Right cardiac atrium (tissue), 5 donors: Measurements from ENCODE around the gene TUBA3E. TPM values are rescaled to one million over a fixed set of nuclear protein-coding genes. Genes with fewer than 3 reads are reported as not detected.
"Not testable (repeated sequence)": the region's sequence is repeated elsewhere in the genome, so short reads cannot be mapped to it uniquely, and the experiment has no call there.

Experiments used
- ATAC-seq, 2 donors: fragments of 200-7000 bp; cut with Tn5 transposase; one replicate each; pipeline versions ENCODE4 v1.8.0 to v1.9.1; 2020; ENCODE audit warnings: moderate library complexity in 2 of 2, mild to moderate bottlenecking in 1 of 2
- DNase-seq, 3 donors: peaks; one replicate each; pipeline ENCODE4 v3.0.0-alpha.2; 2020
- H3K27ac ChIP-seq: one replicate; pipeline ENCODE4 v1.5.1; 2013; ENCODE audit warnings: mild to moderate bottlenecking, low read length, control low read depth, moderate library complexity
- H3K27me3 ChIP-seq: one replicate; pipeline ENCODE4 v1.6.1; 2013; ENCODE audit not compliant: control insufficient read depth, insufficient read depth
- H3K4me1 ChIP-seq: one replicate; pipeline ENCODE4 v1.6.1; 2013; ENCODE audit warnings: low read length; ENCODE audit not compliant: control insufficient read depth, insufficient read depth
- H3K4me3 ChIP-seq: one replicate; pipeline ENCODE4 v1.5.1; 2013; ENCODE audit warnings: low read length, control low read depth
- H3K9me3 ChIP-seq: one replicate; pipeline ENCODE4 v1.6.1; 2013; ENCODE audit warnings: low read length; ENCODE audit not compliant: control insufficient read depth
- WGBS: extraction: QIAGEN DNeasy Blood & Tissue Kit; methylation state at CpG from one replicate; pipeline ENCODE4 v1.1.7; 2013; 5-methylcytosine and 5-hydroxymethylcytosine counted together
- intact Hi-C, 4 donors: fragments of 100-400 bp; cut with DNase I; formaldehyde crosslinking; loops; one replicate each; pipeline versions ENCODE4 v1.11.0 to v1.14.0; 2022 to 2023
- polyA plus RNA-seq: library from polyadenylated mRNA; stranded (reverse); fragments of 200-250 nt; gene quantifications from one replicate; pipeline ENCODE4 v1.2.3, GENCODE V29; 2013
- total RNA-seq, 4 donors: library from RNA; stranded (reverse); fragmentation: NEBNext Ultra II Directional; extraction: Animal tissue kit (Norgen Biotek cat#: 25700); gene quantifications; one replicate each; pipeline ENCODE4 v1.2.1, GENCODE V29; 2021
- donor health status: healthy with polysubstance abuse.
- donor health status: DM: no; HTN: yes; CAD: no.
- donor health status: DM: no; HTN: no; CAD: no.
- donor health status: DM: no; HTN: yes; CAD: no; lungs with severe emphysema.
- donor health status: DM: yes; HTN: yes; CAD: no.

The TUBA3E gene
- total and polyA plus RNA-seq, 5 donors: 2.8 to 28.8 (median 13.0) TPM

DNA sequence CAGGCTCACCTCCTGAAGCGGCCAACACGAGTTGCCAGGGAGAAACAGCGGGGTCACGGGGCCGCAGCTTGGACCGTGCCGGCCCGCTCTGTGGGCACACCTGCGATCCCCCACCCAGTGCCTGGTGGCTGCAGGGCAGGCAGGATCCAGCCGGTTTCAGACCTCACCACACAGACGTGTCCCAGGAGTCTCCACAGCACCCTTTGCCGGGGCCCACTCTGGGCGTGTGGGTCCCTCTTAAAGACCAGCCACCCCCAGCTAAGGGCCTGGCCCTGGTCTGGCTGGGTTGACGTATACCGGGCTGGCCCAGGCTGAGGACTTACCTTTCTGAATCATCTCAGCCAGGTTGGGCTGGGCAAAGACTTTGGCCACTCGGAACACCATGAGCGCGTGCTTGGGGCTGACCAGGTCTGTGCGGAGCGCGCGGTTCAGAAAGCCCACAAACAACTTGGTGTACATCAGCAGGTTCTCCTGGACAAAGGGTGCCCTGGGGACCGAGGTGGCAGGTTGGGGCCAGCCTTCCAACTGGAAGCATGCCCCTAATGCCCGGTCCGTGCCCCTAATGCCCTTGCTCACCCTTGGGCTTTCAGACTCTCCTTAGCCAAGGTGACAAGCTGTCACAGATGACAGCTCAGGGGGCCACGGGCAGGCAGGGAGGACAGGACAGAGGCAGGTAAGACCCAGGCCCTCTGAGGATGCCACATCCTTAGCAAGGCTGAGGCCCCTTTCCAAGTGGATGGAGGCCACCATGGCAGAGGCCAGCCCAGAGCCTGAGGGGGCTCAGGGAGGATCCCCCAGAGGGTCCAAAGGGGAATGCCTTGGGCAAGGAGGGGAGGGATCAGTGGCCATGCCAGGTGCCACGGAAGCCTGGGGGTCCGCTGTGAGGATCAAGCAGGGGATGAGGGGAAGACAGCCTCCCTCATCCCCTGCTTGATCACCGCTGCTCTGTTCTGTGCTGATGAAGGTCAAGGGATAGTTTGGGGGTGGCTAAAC, 43.2 kb downstream of the TUBA3E start:
- DNase-seq (no peak), ATAC-seq (no peak)
- WGBS: 93% methylated on average over 29 of the region's 29 CpGs
- intact Hi-C loops: loop anchor here in 2 of 4 donors (5.0 kb wide), 1 partner anchor 177 kb away; no protein-coding TSS in a partner anchor
- Histone ChIP-seq H3K9me3 (no peaks in the 10 kb centered on the region), H3K27me3 (no peaks in the 10 kb centered on the region), H3K27ac (no peak overlapping the region), H3K4me3 (no peak overlapping the region), H3K4me1 (no peaks in the 10 kb centered on the region)

DNA sequence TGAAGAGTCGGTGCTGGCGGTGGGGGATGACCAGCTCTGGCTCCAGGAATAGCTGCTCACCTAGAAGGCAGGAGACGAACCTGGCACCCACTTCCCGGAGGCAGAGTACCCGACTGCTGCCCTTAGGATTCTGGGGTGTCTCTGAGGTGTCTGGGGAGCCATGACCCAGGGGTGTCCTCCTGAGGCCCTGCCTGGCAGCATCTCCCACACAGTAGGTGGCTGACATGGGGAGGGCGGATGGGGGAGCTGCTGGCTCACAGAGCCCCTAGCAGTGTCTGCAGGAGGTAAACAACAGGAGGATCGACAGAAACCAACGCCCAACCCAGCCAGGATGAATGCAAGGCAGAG, 43.8 kb downstream of the TUBA3E start:
- H3K27ac ChIP-seq, H3K27me3 ChIP-seq, H3K9me3 ChIP-seq, intact Hi-C loops, H3K4me3 ChIP-seq, ATAC-seq, DNase-seq, H3K4me1 ChIP-seq: not testable (repeated sequence)
- 91% methylated on average over 8 of the region's 8 CpGs for WGBS

DNA sequence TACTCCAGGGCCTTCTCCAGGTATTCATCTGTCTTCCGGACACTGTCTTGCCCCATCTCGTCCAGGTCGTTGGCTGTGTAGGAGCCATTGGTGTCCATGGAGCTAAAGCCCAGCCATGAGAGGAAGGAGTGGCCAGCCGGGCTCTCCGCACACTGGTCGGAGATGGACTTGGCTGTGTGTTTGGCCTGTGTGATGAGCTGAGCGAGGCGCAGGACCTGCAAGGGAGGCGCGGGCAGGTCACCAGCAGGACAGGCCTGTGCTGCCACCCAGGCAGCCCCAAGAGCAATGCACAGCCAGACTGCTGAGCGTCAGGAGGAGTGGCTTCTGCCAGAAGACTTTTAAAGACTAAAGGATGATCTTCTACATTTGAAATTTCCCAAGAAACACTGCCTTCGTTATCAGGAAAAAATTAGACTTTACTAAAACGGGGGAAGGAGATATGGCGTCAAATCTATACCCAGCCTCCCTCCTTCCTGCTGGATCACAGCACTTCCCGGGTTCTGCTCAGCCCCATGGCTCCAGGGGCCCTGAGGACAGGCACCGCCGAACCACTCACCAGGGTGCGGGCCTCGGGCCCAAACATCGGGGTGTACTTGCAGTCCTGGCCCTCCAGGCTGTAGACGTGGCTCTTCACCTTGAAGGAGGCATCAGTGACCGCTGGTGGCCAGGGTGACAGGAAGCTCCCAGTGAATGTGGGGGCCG, 44.4 kb downstream of the TUBA3E start:
- 90% methylated on average over 21 of the region's 23 CpGs for WGBS
- H3K27me3 ChIP-seq, DNase-seq, H3K4me3 ChIP-seq, H3K4me1 ChIP-seq, H3K27ac ChIP-seq, intact Hi-C loops, H3K9me3 ChIP-seq, ATAC-seq: not testable (repeated sequence)

DNA sequence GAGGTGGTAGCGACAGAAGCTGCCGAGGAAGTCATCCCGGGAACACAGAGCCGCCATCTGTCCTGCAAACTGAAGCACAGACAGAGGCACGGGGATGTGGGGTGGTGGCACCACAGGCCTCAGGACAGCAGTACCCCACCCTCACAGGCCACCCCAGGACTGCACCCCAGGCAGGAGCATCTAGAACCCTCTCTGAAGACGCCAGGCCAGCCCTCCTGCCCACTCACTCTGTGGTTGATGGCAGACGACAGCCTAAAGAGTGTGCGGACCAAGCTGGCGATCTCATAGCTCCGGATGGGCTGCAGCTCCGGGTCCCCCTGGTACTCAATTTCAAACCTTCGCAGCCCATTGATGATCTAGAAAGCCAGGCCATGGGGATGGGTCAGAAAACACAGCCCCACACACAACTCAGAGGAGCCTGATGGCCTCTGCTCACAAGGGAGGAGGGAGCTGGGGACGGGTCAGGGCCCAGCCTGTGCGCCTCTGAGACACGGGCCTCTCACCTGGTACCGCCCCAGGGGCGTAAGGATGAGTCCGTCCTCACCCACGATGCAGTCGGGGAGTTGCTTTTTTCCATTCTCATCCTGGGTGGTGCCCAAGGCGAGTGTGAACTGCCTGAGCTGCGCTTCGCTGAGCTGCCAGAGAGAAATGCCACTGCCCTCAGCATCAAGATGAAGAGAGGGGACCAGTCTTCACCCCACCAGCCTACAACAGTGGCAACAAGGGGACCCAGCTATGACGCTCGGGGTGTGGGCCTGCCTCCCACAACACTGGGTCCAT, 45.2 kb downstream of the TUBA3E start:
- H3K4me1 ChIP-seq: no peaks in the 10 kb centered on the region
- DNase-seq (no peak), ATAC-seq (no peak)
- 93% methylated on average over 25 of the region's 25 CpGs for WGBS
- no peak overlapping the region for H3K4me3 ChIP-seq
- no peaks in the 10 kb centered on the region for H3K9me3 ChIP-seq
- H3K27me3 ChIP-seq: no peaks in the 10 kb centered on the region
- intact Hi-C loops: no loop called here
- H3K27ac ChIP-seq: no peak overlapping the region

DNA sequence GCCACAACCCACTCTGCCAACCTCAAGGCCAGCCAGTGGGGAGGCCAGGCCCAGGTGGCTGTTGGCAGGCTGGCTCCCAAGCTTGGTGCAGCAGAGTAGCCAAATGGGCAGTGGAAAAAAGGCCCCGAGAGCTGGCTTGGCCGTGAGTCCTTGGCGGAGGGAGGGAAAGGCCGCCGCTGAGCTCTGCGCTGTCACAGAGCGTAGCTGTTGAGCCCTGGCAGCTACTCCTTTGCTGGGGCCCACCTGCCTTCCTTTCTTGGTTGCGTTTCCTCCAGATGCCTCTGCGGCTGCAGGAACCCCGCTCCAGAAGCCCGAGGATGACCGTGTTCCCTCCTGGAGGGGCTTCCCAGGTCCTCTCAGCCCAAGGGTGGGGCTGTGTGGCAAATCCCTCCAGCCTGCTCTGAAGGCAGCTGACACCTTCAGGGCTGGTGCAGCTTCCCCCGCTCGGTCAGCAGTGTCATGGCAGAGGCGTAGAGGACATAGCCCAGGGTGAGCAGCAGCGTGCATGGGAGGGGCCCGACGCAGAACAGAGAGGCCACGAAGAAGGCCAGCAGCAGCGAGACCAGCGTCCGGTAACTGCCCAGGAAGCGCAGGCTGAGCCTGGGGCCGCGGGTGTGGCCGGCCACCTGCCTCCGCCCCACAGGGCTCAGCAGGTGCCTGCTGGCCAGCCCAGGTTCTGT, 46.0 kb downstream of the TUBA3E start:
- DNase-seq, ATAC-seq, intact Hi-C loops, H3K4me1 ChIP-seq, H3K4me3 ChIP-seq, H3K9me3 ChIP-seq, H3K27ac ChIP-seq, H3K27me3 ChIP-seq: not testable (repeated sequence)
- 95% methylated on average over 27 of the region's 27 CpGs for WGBS

DNA sequence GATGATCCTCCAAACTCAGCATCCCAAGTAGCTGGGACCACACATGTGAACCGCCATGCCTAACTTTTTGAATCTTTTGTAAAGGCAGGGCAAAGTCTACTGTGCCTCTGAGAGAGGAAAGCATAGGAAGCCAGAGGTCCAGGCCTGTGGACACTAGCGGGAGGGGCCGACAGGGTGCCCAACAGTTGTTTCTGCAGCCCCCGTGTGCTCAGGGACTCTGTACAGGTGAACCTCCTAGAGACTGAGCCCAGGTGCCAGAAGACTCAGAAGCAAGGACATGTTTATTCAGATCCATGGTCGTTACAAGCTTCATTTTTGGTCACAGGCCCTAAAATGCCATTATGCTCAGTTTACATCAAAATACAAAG, 47.1 kb downstream of the TUBA3E start:
- intact Hi-C loops, ATAC-seq, H3K9me3 ChIP-seq, H3K27me3 ChIP-seq, H3K4me3 ChIP-seq, DNase-seq, H3K27ac ChIP-seq, H3K4me1 ChIP-seq: not testable (repeated sequence)
- WGBS: 70% methylated on average over 5 of the region's 5 CpGs

DNA sequence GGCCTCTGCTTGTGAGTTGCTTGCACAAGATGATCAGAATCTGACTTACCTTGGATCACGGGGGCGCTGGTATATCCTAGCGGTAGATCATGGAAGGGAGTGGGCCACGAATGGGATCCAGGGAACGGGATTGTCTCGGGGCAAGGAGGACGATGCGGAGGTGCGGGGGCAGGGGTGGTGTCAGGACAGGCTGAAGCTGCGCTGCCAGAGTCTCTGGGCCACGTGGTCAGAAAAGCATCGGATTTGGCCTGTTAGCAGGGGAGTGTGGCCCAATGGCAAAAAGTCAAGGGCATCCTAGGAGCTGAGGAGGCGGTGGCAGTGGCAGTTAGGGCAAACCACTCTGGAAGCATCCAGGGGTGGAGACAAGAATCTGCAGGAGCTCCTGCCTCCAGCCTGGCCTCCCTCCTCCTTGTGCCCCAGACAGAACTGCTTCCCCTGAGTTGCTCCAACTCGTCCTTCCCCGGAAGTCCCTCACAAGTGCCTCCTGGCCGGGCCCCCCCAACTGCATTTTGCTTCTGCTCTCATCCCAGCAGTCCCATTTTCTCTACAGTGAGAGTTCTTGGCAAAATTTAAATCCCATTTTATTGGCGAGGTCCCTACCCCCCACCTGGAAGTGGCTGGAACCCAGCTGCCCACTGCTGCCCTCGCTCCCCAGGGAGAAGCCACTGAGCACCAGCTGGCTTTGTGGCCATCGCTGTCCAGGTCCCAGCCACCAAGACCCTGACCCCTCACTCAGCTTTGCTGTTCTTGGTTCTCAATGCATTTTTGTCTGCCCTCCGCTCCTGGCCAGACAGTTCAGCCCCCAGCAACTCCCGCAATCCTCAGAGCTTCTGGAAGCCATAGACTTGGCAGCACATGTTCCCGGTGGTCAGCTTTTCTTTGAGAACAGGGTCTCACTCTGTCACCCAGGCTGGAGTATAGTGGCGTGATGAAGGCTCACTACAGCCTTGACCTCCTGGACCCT, 47.8 kb downstream of the TUBA3E start:
- no peaks in the 10 kb centered on the region for H3K4me1 ChIP-seq
- no peak overlapping the region for H3K4me3 ChIP-seq
- no peak for DNase-seq
- ATAC-seq: no peak
- H3K9me3 ChIP-seq: no peaks in the 10 kb centered on the region
- intact Hi-C loops: no loop called here
- no peak overlapping the region for H3K27ac ChIP-seq
- H3K27me3 ChIP-seq: no peaks in the 10 kb centered on the region
- WGBS: 86% methylated on average over 23 of the region's 23 CpGs

DNA sequence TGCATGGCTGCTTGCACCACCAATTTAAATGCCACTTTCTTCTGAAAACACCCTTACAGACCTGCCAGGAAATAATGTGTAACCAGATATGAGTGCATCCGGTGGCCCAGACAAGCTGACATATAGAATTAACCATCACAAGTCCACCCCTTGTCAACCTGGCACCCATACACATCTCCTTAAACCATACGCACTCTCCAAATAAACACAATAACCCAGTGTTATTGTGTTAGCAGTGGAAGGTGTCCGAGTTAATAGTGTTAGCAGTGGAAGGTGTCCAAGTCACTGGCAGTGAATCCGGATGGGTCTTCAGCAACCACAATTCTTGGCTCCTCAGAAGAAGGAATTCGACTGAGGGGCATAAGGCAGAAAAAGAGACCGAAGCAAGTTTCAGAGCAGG, 49.7 kb downstream of the TUBA3E start:
- H3K27me3 ChIP-seq, ATAC-seq, H3K4me1 ChIP-seq, DNase-seq, intact Hi-C loops, H3K9me3 ChIP-seq, H3K4me3 ChIP-seq, H3K27ac ChIP-seq: not testable (repeated sequence)
- 51% methylated on average over 6 of the region's 6 CpGs for WGBS

DNA sequence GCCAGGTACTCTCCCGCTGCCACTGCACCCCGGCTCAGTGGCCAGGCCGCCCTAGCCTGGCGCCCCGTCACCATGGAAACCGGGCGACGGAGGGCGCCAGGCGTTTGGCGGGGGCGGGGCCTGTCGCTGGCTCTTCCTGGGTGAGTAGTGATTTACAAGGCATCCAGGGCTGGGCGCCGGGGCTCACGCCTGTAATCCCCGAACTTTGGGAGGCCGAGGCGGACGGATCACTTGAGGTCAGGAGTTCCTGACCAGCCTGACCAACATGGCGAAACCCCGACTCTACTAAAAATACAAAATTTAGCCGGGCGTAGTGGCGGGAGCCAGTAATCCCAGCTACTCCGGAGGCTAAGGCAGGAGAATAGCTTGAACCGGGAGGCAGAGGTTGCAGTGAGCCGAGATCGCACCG, 53.2 kb downstream of the TUBA3E start, which contains the start of gene CCDC74B:
Gene CCDC74B, minus strand, starts transcription at position 107 of the 409 bp plus-strand sequence. CDS start 116 bp downstream, outside the sequence.
- WGBS: 9% methylated on average over 29 of the region's 30 CpGs
- peak within 1 kb of the TSS; percentile 32 for H3K4me3 ChIP-seq
- H3K4me1 ChIP-seq, H3K9me3 ChIP-seq, H3K27me3 ChIP-seq, H3K27ac ChIP-seq, intact Hi-C loops: not testable (repeated sequence)
- DNase-seq (peak; percentile 64 to 86 (median 85)), ATAC-seq (peak; percentile 84 to 86)
